K562 (cell line): ENCODE measurements around the gene ENG. TPM values are rescaled to one million over a fixed set of nuclear protein-coding genes. Genes with fewer than 3 reads are reported as not detected.

Experiments used
- KDM1A ChIP-seq, 2 experiments: fragments of 450-650 bp; IDR thresholded peaks; 2 replicates each; pipeline ENCODE4 v1.6.1; 2016; ENCODE audit warnings: mild to moderate bottlenecking in 2 of 2
- KDM4B ChIP-seq, 2 experiments: fragments of 450-650 bp in 1 of 2; sonication (generic) in 1 of 2; IDR thresholded peaks; 2 replicates each; pipeline ENCODE4 v1.6.1; 2016 to 2017; ENCODE audit warnings: borderline replicate concordance in 2 of 2, antibody characterized with exemption in 1 of 2, low read depth in 1 of 2, mild to moderate bottlenecking in 1 of 2
- MBD1 ChIP-seq: fragments of 250-450 bp; sonication (Bioruptor Pico); IDR thresholded peaks from 2 replicates; pipeline ENCODE4 v1.8.0; 2022; ENCODE audit warnings: inconsistent platforms
- MCM5 ChIP-seq: fragments of 450-650 bp; IDR thresholded peaks from 2 replicates; pipeline ENCODE4 v1.6.1; 2016; ENCODE audit warnings: low read depth
- TCF7L2 ChIP-seq: fragments of 150-350 bp; IDR thresholded peaks from 2 replicates; pipeline ENCODE4 v1.6.1; 2016; ENCODE audit warnings: low read depth, mild to moderate bottlenecking, low read length, moderate library complexity
- YY1 ChIP-seq, 3 experiments: IDR thresholded peaks; 2 replicates each; pipeline ENCODE4 v1.6.1; 2011; ENCODE audit warnings: low read length in 2 of 3, mild to moderate bottlenecking in 2 of 3, moderate library complexity in 2 of 3, borderline replicate concordance in 1 of 3, control low read depth in 1 of 3, low read depth in 1 of 3; ENCODE audit not compliant: insufficient read depth in 3 of 3, insufficient replicate concordance in 2 of 3, control insufficient read depth in 1 of 3, insufficient read length in 1 of 3; ENCODE audit errors: extremely low read depth in 1 of 3
- polyA plus RNA-seq, 8 experiments: library from polyadenylated mRNA; depleted of rRNA in 4 of 8; stranded (reverse) in 5 of 8; unstranded in 3 of 8; fragments of >200 nt; fragmentation: Nextera tagmentation in 2 of 8; fragmentation: Illumina TruSeq in 1 of 8; extraction: Ambion mirVana in 2 of 8; extraction: Trizol in 1 of 8; gene quantifications; 2 replicates each; pipeline versions ENCODE4 v1.2.1 to v1.2.3, GENCODE V29; 2011 to 2014; ENCODE audit warnings: inconsistent platforms in 1 of 8, missing spikeins in 1 of 8
- total RNA-seq, 7 experiments: library from RNA; depleted of rRNA in 6 of 7; stranded (reverse); fragments of >200 nt in 6 of 7; fragmentation: Illumina TruSeq in 2 of 7; extraction: Trizol in 2 of 7; gene quantifications; 2 replicates each; pipeline versions ENCODE4 v1.2.1 to v1.2.3, GENCODE V29; 2011 to 2021; ENCODE audit warnings: low replicate concordance in 1 of 7

ENG gene
- total and polyA plus RNA-seq, 9 of the 15 experiments (the other 6 are each of a cell fraction or from before 2014, with no cell fraction given) = 0.04 to 0.40 (median 0.14) TPM; not detected in 1

GRCh38 chr9:127862075-127863011 lies 7.9 kb upstream of the ENG start (continued):
- TF ChIP-seq MBD1 (CRISPR knock-in tag) (no peak), KDM4B (IDR thresholded peaks at IDR 0.05; ENCODE audit: borderline replicate concordance in 2 of 2, low read depth in 1 of 2) (peak in 1 of 2 experiments; percentile 82; a peak in 1 of 4 replicates), YY1 (IDR thresholded peaks at IDR 0.05; ENCODE audit: borderline replicate concordance in 1 of 3, control insufficient read depth in 1 of 3, extremely low read depth in 1 of 3, insufficient read depth in 3 of 3, insufficient read length in 1 of 3, insufficient replicate concordance in 2 of 3, low read depth in 1 of 3, low read length in 2 of 3) (peak in 1 of 3 experiments; percentile 12), KDM1A (IDR thresholded peaks at IDR 0.05) (no peak), TCF7L2 (no peak), MCM5 (no peak)
